Large intestine (tissue), 3 donors: ENCODE results near the gene GRIP1. TPM values are rescaled to one million over a fixed set of nuclear protein-coding genes. Genes with fewer than 3 reads are reported as not detected.

Experiments
- DNase-seq, 2 donors: peaks; one replicate each; pipeline versions ENCODE4 v3.0.0 to v3.0.0-alpha.2; 2013
- H3K27ac ChIP-seq: one replicate; pipeline ENCODE4 v1.5.1; 2013; ENCODE audit warnings: low read length
- H3K27me3 ChIP-seq: 2 replicates; pipeline ENCODE4 v1.6.1; 2013; ENCODE audit warnings: low read length; ENCODE audit not compliant: control insufficient read depth, insufficient read depth
- H3K36me3 ChIP-seq: 2 replicates; pipeline ENCODE4 v1.6.1; 2013; ENCODE audit warnings: low read length; ENCODE audit not compliant: control insufficient read depth, insufficient read depth
- H3K4me1 ChIP-seq: one replicate; pipeline ENCODE4 v1.6.1; 2013; ENCODE audit warnings: low read length; ENCODE audit not compliant: control insufficient read depth, insufficient read depth
- H3K4me3 ChIP-seq: one replicate; pipeline ENCODE4 v1.5.1; 2013; ENCODE audit warnings: low read length
- H3K9me3 ChIP-seq: one replicate; pipeline ENCODE4 v1.6.1; 2013; ENCODE audit warnings: mild to moderate bottlenecking, low read depth, low read length, moderate library complexity; ENCODE audit not compliant: control insufficient read depth
- WGBS: methylation state at CpG from one replicate; pipeline ENCODE4 v1.1.5; 2013; ENCODE audit warnings: low lambda C conversion rate; ENCODE audit not compliant: insufficient coverage; 5-methylcytosine and 5-hydroxymethylcytosine counted together
- polyA plus RNA-seq: library from polyadenylated mRNA; unstranded; fragments of 120-200 nt; gene quantifications from one replicate; pipeline ENCODE4 v1.2.1, GENCODE V29; 2013

GRIP1 gene
- polyA plus RNA-seq, 1 donor, result 6.7 TPM

- no peaks in the 10 kb centered on the region for H3K36me3 ChIP-seq
- H3K9me3 ChIP-seq, result no peaks in the 10 kb centered on the region
- no peak overlapping the region for H3K27ac ChIP-seq
- no peaks in the 10 kb centered on the region for H3K4me1 ChIP-seq
- DNase-seq, result no peak
- H3K27me3 ChIP-seq, result no peaks in the 10 kb centered on the region
- H3K4me3 ChIP-seq, result no peak overlapping the region
- 100% methylated on average over 1 of the region's 7 CpGs for WGBS
Measured at GRCh38 chr12:66459944-66460482, 218.9 kb downstream of the GRIP1 start.

DNA sequence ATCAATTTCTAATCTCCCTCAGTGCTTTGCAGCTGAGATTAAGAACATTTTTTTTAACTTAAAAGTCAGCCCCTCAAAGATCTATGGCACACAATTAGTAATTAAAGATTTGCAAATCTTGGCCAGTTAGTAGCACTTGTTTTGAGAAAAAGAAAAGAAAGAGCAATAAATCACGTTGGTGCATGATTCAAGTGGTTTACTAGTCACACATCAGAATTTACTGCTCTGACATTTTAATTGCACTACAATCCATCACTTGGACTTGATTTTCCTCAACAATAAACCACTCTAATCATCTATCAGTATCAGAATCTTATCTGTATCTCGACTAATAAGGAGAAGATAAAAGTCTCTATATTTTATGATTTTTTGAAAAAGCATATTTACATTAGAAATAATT, 222.3 kb downstream of the GRIP1 start:
- no peaks in the 10 kb centered on the region for H3K27me3 ChIP-seq
- no peak overlapping the region for H3K4me3 ChIP-seq
- no peak for DNase-seq
- H3K36me3 ChIP-seq, result no peaks in the 10 kb centered on the region
- H3K9me3 ChIP-seq, result no peaks in the 10 kb centered on the region
- H3K27ac ChIP-seq, result no peak overlapping the region
- no peaks in the 10 kb centered on the region for H3K4me1 ChIP-seq
- 29% methylated on average over 1 of the region's 2 CpGs for WGBS

- Histone ChIP-seq H3K27ac (no peak overlapping the region), H3K36me3 (no peaks in the 10 kb centered on the region), H3K27me3 (no peaks in the 10 kb centered on the region), H3K9me3 (no peaks in the 10 kb centered on the region), H3K4me1 (no peaks in the 10 kb centered on the region), H3K4me3 (no peak overlapping the region)
- no peak for DNase-seq
Measured at GRCh38 chr12:66453844-66454243, 225.0 kb downstream of the GRIP1 start.

- Histone ChIP-seq H3K4me1 (no peaks in the 10 kb centered on the region), H3K27me3 (no peaks in the 10 kb centered on the region), H3K9me3 (no peaks in the 10 kb centered on the region), H3K4me3 (no peak overlapping the region), H3K27ac (no peak overlapping the region), H3K36me3 (no peaks in the 10 kb centered on the region)
- WGBS, result 40% methylated on average over 2 of the region's 4 CpGs
- no peak for DNase-seq
Measured at GRCh38 chr12:66453120-66453519, 225.8 kb downstream of the GRIP1 start.

DNA sequence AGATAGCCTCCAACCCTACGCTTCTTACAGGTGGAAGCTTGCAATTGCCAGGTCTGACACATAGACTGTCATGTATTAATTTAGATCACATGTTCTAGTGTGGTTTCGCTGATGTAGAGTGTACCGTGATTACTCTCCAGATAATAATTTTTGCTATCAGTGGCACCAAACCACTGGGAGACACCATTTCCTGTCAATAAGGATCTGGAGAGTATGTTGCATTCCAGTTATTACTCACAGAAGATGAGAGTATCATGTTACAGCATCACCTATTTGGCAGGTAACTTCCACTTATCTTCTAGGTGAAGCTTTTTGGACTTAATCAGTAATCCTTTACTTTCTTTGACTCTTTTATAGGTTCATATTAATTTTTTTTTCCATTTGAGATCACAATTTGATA, 229.3 kb downstream of the GRIP1 start:
- no peaks in the 10 kb centered on the region for H3K36me3 ChIP-seq
- no peak for DNase-seq
- H3K27me3 ChIP-seq, result no peaks in the 10 kb centered on the region
- H3K9me3 ChIP-seq, result no peaks in the 10 kb centered on the region
- H3K4me1 ChIP-seq, result no peaks in the 10 kb centered on the region
- no peak overlapping the region for H3K27ac ChIP-seq
- no CpG with 5 or more reads among the region's 3 CpGs for WGBS
- H3K4me3 ChIP-seq, result no peak overlapping the region

DNA sequence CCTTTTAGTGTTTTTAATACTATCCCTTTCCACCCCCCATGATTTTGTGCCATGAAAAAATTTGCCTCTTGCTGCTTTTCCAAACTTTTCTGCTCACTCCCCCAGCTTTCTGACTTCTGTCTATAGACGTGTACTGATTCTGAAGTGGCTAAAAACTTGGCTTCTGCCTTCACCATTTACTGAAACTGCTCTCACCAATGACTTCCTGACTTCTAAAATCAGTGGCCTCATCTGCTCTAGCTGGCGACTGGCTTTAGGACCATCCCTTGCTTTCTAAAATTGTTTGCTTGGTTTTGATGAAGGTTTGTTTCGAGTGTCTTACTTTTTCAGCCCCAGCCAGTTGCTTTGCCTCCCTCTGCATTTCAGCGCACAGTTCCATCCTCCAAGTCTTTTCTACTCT, 231.2 kb downstream of the GRIP1 start:
- Histone ChIP-seq H3K9me3 (no peaks in the 10 kb centered on the region), H3K27ac (no peak overlapping the region), H3K4me1 (no peaks in the 10 kb centered on the region), H3K36me3 (no peaks in the 10 kb centered on the region), H3K27me3 (no peaks in the 10 kb centered on the region), H3K4me3 (no peak overlapping the region)
- DNase-seq, result no peak
- 60% methylated on average over 2 of the region's 4 CpGs for WGBS

DNA sequence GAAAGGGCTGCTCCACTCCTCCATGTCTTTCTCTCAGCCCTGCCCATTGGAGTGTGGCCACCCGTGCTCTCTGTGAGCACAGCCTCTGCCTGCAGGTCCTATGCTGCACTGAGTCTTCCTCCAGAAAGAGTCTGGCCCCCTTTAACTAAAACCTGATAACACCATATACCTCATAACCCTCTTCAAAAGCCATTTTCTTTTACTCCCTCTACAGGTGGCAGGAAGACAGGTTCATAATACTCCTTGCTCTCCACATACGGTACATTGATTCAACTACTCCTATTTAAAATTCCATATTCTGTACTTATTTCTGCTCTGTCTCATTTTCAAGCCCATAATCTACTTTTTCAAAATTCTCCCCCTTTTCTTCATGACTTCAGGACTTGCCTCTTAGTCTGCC, 232.6 kb downstream of the GRIP1 start:
- H3K27ac ChIP-seq, result no peak overlapping the region
- no peaks in the 10 kb centered on the region for H3K9me3 ChIP-seq
- H3K36me3 ChIP-seq, result no peaks in the 10 kb centered on the region
- WGBS, result 100% methylated on average over 1 of the region's 2 CpGs
- no peak for DNase-seq
- no peaks in the 10 kb centered on the region for H3K27me3 ChIP-seq
- no peaks in the 10 kb centered on the region for H3K4me1 ChIP-seq
- no peak overlapping the region for H3K4me3 ChIP-seq

- H3K4me3 ChIP-seq, result no peak overlapping the region
- DNase-seq, result no peak
- no peaks in the 10 kb centered on the region for H3K27me3 ChIP-seq
- H3K27ac ChIP-seq, result no peak overlapping the region
- no peaks in the 10 kb centered on the region for H3K4me1 ChIP-seq
- H3K36me3 ChIP-seq, result no peaks in the 10 kb centered on the region
- no peaks in the 10 kb centered on the region for H3K9me3 ChIP-seq
- WGBS, result 100% methylated on average over 2 of the region's 6 CpGs
Measured at GRCh38 chr12:66441905-66442559, 236.8 kb downstream of the GRIP1 start.

- H3K36me3 ChIP-seq, result no peaks in the 10 kb centered on the region
- WGBS, result no CpG with 5 or more reads among the region's 1 CpG
- H3K9me3 ChIP-seq, result no peaks in the 10 kb centered on the region
- no peaks in the 10 kb centered on the region for H3K27me3 ChIP-seq
- no peak for DNase-seq
- no peak overlapping the region for H3K4me3 ChIP-seq
- H3K27ac ChIP-seq, result no peak overlapping the region
- H3K4me1 ChIP-seq, result no peaks in the 10 kb centered on the region
Measured at GRCh38 chr12:66438601-66439000, 240.3 kb downstream of the GRIP1 start.

GRCh38 chr12:66430106-66430505, 248.8 kb downstream of the GRIP1 start:
- Histone ChIP-seq H3K27ac (no peak overlapping the region), H3K4me1 (no peaks in the 10 kb centered on the region), H3K27me3 (no peaks in the 10 kb centered on the region), H3K9me3 (no peaks in the 10 kb centered on the region), H3K36me3 (no peaks in the 10 kb centered on the region), H3K4me3 (no peak overlapping the region)
- DNase-seq, result no peak
- 92% methylated on average over 2 of the region's 4 CpGs for WGBS

GRCh38 chr12:66428870-66429269, 250.0 kb downstream of the GRIP1 start:
- Histone ChIP-seq H3K36me3 (no peaks in the 10 kb centered on the region), H3K4me3 (no peak overlapping the region), H3K27ac (no peak overlapping the region), H3K9me3 (no peaks in the 10 kb centered on the region), H3K4me1 (no peaks in the 10 kb centered on the region), H3K27me3 (no peaks in the 10 kb centered on the region)
- no peak for DNase-seq
- 100% methylated on average over 1 of the region's 5 CpGs for WGBS
